Heart left ventricle (tissue), 16 donors: Measurements from ENCODE around the gene CCDC85B. TPM values are rescaled to one million over a fixed set of nuclear protein-coding genes. Genes with fewer than 3 reads are reported as not detected.

Experiments used
- ATAC-seq, 4 donors: fragments of 200-7000 bp; cut with Tn5 transposase; one replicate each; pipeline ENCODE4 v1.9.1; 2020 to 2022; ENCODE audit warnings: moderate library complexity in 4 of 4, mild to moderate bottlenecking in 3 of 4, moderate number of reproducible peaks in 1 of 4
- DNase-seq, 5 donors: peaks; one replicate each; pipeline ENCODE4 v3.0.0-alpha.2; 2020
- H3K27ac ChIP-seq, 12 donors: fragments of 200-600 bp; sonication (generic) in 4 of 12; one replicate each; pipeline versions ENCODE4 v1.5.0 to v1.8.0; 2016 to 2022; ENCODE audit warnings: mild to moderate bottlenecking in 2 of 12
- H3K27me3 ChIP-seq, 9 donors: fragments of 200-600 bp; sonication (generic) in 2 of 9; one replicate each; pipeline versions ENCODE4 v1.5.1 to v1.8.0; 2016 to 2022; ENCODE audit warnings: mild to moderate bottlenecking in 3 of 9
- H3K36me3 ChIP-seq, 9 donors: fragments of 200-600 bp; sonication (generic) in 2 of 9; one replicate each; pipeline versions ENCODE4 v1.5.0 to v1.8.0; 2018 to 2022; ENCODE audit warnings: mild to moderate bottlenecking in 2 of 9
- H3K4me1 ChIP-seq, 12 donors: fragments of 200-600 bp; sonication (generic) in 4 of 12; one replicate each; pipeline versions ENCODE4 v1.5.0 to v1.8.0; 2016 to 2022; ENCODE audit warnings: mild to moderate bottlenecking in 3 of 12
- H3K4me3 ChIP-seq, 12 donors: fragments of 200-600 bp; sonication (generic) in 4 of 12; one replicate each; pipeline versions ENCODE4 v1.5.0 to v1.8.0; 2017 to 2022; ENCODE audit warnings: mild to moderate bottlenecking in 9 of 12, moderate library complexity in 4 of 12
- H3K9me3 ChIP-seq, 12 donors: fragments of 200-600 bp; sonication (generic) in 4 of 12; one replicate each; pipeline versions ENCODE4 v1.5.0 to v1.8.0; 2016 to 2022; ENCODE audit warnings: mild to moderate bottlenecking in 1 of 12
- CTCF ChIP-seq, 12 donors: fragments of 200-600 bp; sonication (generic) in 4 of 12; IDR thresholded peaks; one replicate each; pipeline versions ENCODE4 v1.5.0 to v1.8.0; 2018 to 2022; ENCODE audit warnings: antibody characterized with exemption in 12 of 12, mild to moderate bottlenecking in 5 of 12
- POLR2A ChIP-seq, 2 donors: fragments of 450-650 bp; IDR thresholded peaks; one replicate each; pipeline ENCODE4 v1.6.1; 2017; ENCODE audit warnings: antibody characterized with exemption in 2 of 2, mild to moderate bottlenecking in 2 of 2, moderate library complexity in 2 of 2
- WGBS, 4 donors: extraction: QIAGEN DNeasy Blood & Tissue Kit in 2 of 4; methylation state at CpG; one replicate each; pipeline versions ENCODE4 v1.1.5 to v1.1.7; 2013 to 2018; 5-methylcytosine and 5-hydroxymethylcytosine counted together
- intact Hi-C, 10 donors: fragments of 100-400 bp; cut with DNase I; formaldehyde crosslinking; loops; one replicate each; pipeline versions ENCODE4 v1.11.1 to v1.14.2; 2022
- long read RNA-seq, 3 donors: library from polyadenylated mRNA; unstranded; transcript quantifications; one replicate each; pipeline ENCODE4 v2.0.0, GENCODE V29; 2020 to 2021
- polyA plus RNA-seq, 2 donors: library from polyadenylated mRNA; stranded (reverse); fragments of 200-250 nt; gene quantifications; one replicate each; pipeline ENCODE4 v1.2.3, GENCODE V29; 2013
- total RNA-seq, 9 donors: library from RNA; depleted of rRNA in 2 of 9; stranded (reverse); fragments of >200 nt in 2 of 9; fragmentation: NEBNext Ultra II Directional in 3 of 9; extraction: Animal tissue kit (Norgen Biotek cat#: 25700) in 3 of 9; gene quantifications; one replicate each; pipeline versions ENCODE4 v1.1.0 to v1.2.4, GENCODE V29; 2016 to 2023
- donor health status: ischemic (EF 13 %, LVEDD 7.1; RV severe dilation, severe dysfunction).
- donor health status: healthy with polysubstance abuse.
- donor health status: DM: no; HTN: yes; CAD: no.
- donor health status: DM: no; HTN: no; CAD: no.
- donor health status: ischemic (EF 25% LVEDD 6.9; RV normal size, moderate dysfunction).
- donor health status: ischemic (EF 25% LVEDD 5.7; RV mildly dilated, moderate dysfunction).
- donor health status: healthy.
- donor health status: DM: yes; HTN: yes; CAD: no.
- donor health status: ischemic (EF 35%, LVEDD 5.7; RV mildly dilated, moderate dysfunction).
- donor health status: nonischemic (EF 11% LVEDD 7.7; RV severe dilation, severe dysfunction).
- donor health status: DM: yes; HTN: yes; CAD: no.
- donor health status: PGD.
- donor health status: ischemic (EF 29% LVEDD 5.4; RV normal size, mild dysfunction).
- donor health status: nonischemic (EF 23%, LVEDD 6.1; RV moderate dilation, normal function).

The CCDC85B gene
- total RNA-seq (10 to 100 TPM; 32.3 to 78.1 (median 36.9) TPM), polyA plus RNA-seq (10 to 100 TPM; 31.3 to 62.1 TPM)
- long read RNA-seq, donor 1, transcript CCDC85B-201 (1 exons, 1,524 nt) = major isoform, 115 of 115 reads
- long read RNA-seq, donor 1, partial matches to known transcripts = 0 of 115 reads
- long read RNA-seq, donor 1, other reads (novel, unspliced or antisense) = 0 of 115 reads
- long read RNA-seq, donor 2, transcript CCDC85B-201 (1 exons, 1,524 nt) = major isoform, 12 of 12 reads
- long read RNA-seq, donor 2, partial matches to known transcripts = 0 of 12 reads
- long read RNA-seq, donor 2, other reads (novel, unspliced or antisense) = 0 of 12 reads
- long read RNA-seq, donor 3, transcript CCDC85B-201 (1 exons, 1,524 nt) = major isoform, 69 of 69 reads
- long read RNA-seq, donor 3, partial matches to known transcripts = 0 of 69 reads
- long read RNA-seq, donor 3, other reads (novel, unspliced or antisense) = 0 of 69 reads

- 0 to 1% (median 0%) methylated on average over 39 to 94 of the region's 94 CpGs for WGBS, 4 donors
- intact Hi-C loops = loop anchor here in 2 of 10 donors (2.0 kb wide), 2 partner anchors 28 to 70 kb away; partner anchors contain the start of genes C11orf68 (in 1 of the 2), DRAP1 (in 1 of the 2) and SART1 (in 1 of the 2)
- peak; percentile 99 for DNase-seq
Observed at GRCh38 chr11:65890324-65891218, at the start of gene CCDC85B. Gene CCDC85B (plus strand): TSS chr11:65890673. CDS start chr11:65890784, 111 bp downstream.

GRCh38 chr11:65842144-65842543 lies 48.3 kb upstream of the CCDC85B start:
- H3K27me3 ChIP-seq = no peaks in the 10 kb centered on the region
- no peak overlapping the region for H3K4me3 ChIP-seq
- H3K9me3 ChIP-seq = no peaks in the 10 kb centered on the region
- H3K27ac ChIP-seq = no peak overlapping the region
- no peaks in the 10 kb centered on the region for H3K36me3 ChIP-seq
- H3K4me1 ChIP-seq = no peaks in the 10 kb centered on the region
- intact Hi-C loops = no loop called here
- no peak for TF ChIP-seq CTCF (IDR thresholded peaks at IDR 0.05)
- TF ChIP-seq POLR2A (IDR thresholded peaks at IDR 0.05) = no peak
- ATAC-seq (no peak), DNase-seq (no peak)
- WGBS, 4 donors = 95 to 98% (median 97%) methylated on average over 4 of the region's 4 CpGs

More at GRCh38 chr11:65890324-65891218, at the start of gene CCDC85B:
- Histone ChIP-seq H3K4me3 (peak within 1 kb of the TSS; percentile 76 to 98 (median 86)), H3K27me3 (no peaks in the 10 kb centered on the region), H3K36me3 (peaks cover 0 to 18% (median 14%) of the 10 kb centered on the region in 9 donors), H3K27ac (peak within 1 kb of the TSS; percentile 89 to 100 (median 98)), H3K9me3 (no peaks in the 10 kb centered on the region), H3K4me1 (peaks cover 16 to 72% (median 53%) of the 10 kb centered on the region in 12 donors)
- ATAC-seq = peak; percentile 74 to 86 (median 81)
- TF ChIP-seq POLR2A (IDR thresholded peaks at IDR 0.05) (peak; percentile 90 to 99), CTCF (IDR thresholded peaks at IDR 0.05) (peak in 1 of 12 donors; percentile 13)

GRCh38 chr11:65843811-65844210 lies 46.7 kb upstream of the CCDC85B start:
- H3K36me3 ChIP-seq = no peaks in the 10 kb centered on the region
- no peaks in the 10 kb centered on the region for H3K27me3 ChIP-seq
- H3K27ac ChIP-seq = no peak overlapping the region
- ATAC-seq = no peak
- TF ChIP-seq POLR2A (IDR thresholded peaks at IDR 0.05) (no peak), CTCF (IDR thresholded peaks at IDR 0.05) (no peak)
- H3K4me1 ChIP-seq = no peaks in the 10 kb centered on the region
- no peak for DNase-seq
- 91 to 97% (median 97%) methylated on average over 3 of the region's 3 CpGs for WGBS, 4 donors
- H3K9me3 ChIP-seq = no peaks in the 10 kb centered on the region
- intact Hi-C loops = no loop called here
- no peak overlapping the region for H3K4me3 ChIP-seq
